HFF-Myc (cell line): Measurements from ENCODE around the gene PICALM.
"Not testable (repeated sequence)": the region's sequence is repeated elsewhere in the genome, so short reads cannot be mapped to it uniquely, and the experiment has no call there.

Experiments
- DNase-seq: peaks from one replicate; pipeline ENCODE4 v3.0.0-alpha.2; 2011; ENCODE audit warnings: low read depth; ENCODE audit errors: extremely low read depth
- H3K4me3 ChIP-seq: replicated peaks from 2 replicates; pipeline ENCODE4 v1.5.1; 2011; ENCODE audit warnings: low read depth, mild to moderate bottlenecking, control low read depth, low read length
- TF ChIP-seq, protein P1 (sequence below): IDR thresholded peaks from 2 replicates; pipeline ENCODE4 v1.5.1; 2012; ENCODE audit warnings: mild to moderate bottlenecking, low read depth, low read length, control low read depth; ENCODE audit errors: missing control alignments

Gene PICALM

DNA sequence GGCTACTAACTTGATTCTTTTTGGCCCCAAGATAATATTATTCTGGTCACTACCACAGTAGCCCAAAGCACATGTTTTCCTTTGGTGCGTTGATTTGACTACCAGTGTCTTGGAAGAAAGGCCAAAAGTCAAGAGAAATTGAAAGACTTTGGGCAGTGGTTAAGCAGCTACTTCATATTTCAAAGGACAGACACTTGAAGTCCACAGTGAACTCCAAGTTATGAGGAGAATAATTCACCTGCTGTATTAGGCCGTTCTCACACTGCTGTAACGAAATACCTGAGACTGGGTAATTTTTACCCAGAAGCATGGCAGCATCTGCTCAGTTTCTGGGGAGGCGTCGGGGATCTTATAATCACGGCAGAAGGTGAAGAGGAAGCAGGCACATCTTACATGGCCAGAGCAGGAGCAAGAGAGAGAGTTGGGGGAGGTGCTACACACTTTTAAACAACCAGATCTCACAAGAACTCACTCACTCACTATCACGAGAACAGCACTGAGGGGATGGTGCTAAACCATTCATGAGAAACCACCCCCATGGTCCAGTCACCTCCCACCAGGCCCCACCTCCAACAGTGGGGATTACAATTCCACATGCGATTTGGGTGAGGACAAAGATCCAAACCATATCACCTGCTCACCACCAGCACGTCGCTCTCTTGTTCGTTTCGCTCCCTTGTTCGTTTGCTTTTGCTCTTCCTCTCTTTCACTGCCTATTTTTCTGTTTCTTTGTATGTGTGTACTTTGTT is 40.2 kb upstream of the PICALM start:
- TF ChIP-seq, protein P1, sequence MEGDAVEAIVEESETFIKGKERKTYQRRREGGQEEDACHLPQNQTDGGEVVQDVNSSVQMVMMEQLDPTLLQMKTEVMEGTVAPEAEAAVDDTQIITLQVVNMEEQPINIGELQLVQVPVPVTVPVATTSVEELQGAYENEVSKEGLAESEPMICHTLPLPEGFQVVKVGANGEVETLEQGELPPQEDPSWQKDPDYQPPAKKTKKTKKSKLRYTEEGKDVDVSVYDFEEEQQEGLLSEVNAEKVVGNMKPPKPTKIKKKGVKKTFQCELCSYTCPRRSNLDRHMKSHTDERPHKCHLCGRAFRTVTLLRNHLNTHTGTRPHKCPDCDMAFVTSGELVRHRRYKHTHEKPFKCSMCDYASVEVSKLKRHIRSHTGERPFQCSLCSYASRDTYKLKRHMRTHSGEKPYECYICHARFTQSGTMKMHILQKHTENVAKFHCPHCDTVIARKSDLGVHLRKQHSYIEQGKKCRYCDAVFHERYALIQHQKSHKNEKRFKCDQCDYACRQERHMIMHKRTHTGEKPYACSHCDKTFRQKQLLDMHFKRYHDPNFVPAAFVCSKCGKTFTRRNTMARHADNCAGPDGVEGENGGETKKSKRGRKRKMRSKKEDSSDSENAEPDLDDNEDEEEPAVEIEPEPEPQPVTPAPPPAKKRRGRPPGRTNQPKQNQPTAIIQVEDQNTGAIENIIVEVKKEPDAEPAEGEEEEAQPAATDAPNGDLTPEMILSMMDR = no peak
- H3K4me3 ChIP-seq = no peak overlapping the region
- DNase-seq = no peak

DNA sequence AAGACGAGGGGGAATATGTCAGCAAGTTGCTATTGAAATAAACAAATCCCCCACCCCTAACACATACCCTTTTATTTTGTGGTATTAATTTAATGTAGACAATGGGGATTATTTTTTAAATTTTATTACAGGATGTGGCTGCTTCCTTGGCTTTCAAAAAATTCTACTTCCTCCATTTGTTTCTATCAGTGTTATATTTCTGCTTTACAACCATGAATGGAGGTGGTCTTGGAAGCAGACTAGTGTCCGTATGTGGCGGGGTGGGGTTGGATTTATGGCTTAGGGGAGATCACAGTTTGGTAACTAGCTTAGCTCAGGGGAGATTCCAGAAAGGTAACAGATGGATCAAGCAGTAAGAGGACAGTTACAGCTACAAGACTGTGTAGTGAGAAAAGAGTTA is 39.3 kb upstream of the PICALM start:
- DNase-seq = no peak
- TF ChIP-seq, protein P1 = no peak
- H3K4me3 ChIP-seq = no peak overlapping the region

DNA sequence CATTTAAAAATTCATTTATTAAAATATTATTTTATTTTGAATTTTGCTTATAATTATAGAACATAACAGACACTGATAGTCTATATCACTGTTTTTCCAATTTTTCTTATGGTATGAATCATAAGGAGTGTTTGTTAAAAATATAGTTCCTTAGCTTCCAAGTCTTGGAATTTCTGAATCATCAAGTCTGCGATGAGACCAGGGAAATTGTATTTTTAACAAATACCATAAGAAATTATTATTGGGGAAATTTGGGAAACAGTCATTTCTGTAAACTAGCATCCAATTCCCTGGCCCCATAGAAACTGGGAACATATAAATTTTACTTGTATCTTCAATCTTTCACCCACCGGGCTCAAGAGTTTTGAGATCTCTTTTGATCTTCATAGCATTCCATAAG is 38.0 kb upstream of the PICALM start:
- DNase-seq = no peak
- no peak overlapping the region for H3K4me3 ChIP-seq
- TF ChIP-seq, protein P1 = no peak

DNA sequence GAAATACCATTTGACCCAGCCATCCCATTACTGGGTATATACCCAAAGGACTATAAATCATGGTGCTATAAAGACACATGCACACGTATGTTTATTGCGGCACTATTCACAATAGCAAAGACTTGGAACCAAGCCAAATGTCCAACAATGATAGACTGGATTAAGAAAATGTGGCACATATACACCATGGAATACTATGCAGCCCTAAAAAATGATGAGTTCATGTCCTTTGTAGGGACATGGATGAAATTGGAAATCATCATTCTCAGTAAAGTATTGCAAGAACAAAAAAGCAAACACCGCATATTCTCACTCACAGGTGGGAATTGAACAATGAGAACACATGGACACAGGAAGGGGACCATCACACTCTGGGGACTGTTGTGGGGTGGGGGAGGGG is 37.1 kb upstream of the PICALM start:
- H3K4me3 ChIP-seq, DNase-seq: not testable (repeated sequence)

DNA sequence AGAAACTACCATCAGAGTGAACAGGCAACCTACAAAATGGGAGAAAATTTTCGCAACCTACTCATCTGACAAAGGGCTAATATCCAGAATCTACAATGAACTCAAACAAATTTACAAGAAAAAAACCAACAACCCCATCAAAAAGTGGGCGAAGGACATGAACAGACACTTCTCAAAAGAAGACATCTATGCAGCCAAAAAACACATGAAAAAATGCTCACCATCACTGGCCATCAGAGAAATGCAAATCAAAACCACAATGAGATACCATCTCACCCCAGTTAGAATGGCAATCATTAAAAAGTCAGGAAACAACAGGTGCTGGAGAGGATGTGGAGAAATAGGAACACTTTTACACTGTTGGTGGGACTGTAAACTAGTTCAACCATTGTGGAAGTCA is 36.7 kb upstream of the PICALM start:
- DNase-seq, H3K4me3 ChIP-seq: not testable (repeated sequence)

DNA sequence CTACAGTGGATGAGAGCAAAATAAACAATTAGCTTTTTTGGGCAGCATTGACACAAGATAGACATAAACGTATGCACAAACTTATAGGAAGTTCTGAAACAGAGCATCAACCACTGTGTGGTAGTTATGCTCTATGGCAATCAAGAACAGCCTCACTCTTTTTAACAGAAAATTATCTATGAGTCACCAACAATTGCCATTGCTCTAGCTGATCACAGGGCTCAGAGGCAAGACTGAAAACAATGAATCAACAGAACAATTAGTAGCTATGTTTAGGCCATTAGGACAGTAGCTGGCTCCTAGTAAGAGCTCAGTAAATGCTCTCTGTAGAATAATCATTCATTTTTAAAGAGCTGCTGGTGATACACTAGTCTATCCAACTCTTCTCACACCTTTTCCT is 34.9 kb upstream of the PICALM start:
- H3K4me3 ChIP-seq = no peak overlapping the region
- TF ChIP-seq, protein P1 = no peak

DNA sequence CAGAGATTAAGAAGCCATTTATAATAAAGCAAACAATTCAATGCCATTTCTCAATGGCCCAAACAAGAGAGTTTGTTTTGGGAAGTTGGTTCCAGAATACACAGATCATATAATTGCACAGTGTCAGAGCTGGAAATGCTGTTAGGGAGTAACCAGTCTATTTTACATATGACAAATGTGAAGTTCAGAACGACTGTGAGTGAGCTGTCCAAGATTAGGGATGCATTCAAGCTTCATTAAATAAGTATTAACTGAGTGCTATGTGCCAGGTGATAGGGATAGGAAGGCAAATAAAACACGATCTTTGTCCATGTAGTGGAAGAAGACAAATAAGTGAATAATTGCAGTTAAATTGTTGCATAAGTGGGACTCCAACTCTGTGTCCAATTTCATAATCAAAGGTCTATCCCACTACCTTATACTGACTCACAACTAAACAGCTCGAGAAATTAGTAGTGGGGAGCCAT is 33.1 kb upstream of the PICALM start:
- DNase-seq = no peak
- TF ChIP-seq, protein P1 = no peak
- no peak overlapping the region for H3K4me3 ChIP-seq

More for the DNA sequence above, 34.9 kb upstream of the PICALM start:
- DNase-seq = no peak

DNA sequence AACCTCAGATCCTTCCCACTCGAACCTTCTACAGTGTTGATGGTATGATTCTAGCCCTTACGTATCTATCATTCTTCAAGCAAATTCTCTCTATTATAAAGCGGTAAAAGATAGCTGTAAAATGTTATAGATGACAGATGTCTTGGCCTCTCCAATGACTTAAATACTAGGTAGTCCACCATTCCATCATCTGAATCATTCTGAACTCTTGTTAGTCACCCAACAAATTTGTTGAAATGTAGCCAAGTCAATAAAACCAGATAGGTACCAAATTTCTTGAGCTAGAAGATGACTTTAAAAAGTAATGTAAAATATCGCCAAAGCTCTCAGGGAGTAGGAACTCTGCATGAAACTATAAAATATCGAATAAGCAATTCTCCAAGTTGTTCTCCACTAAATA is 32.6 kb upstream of the PICALM start:
- no peak for DNase-seq
- TF ChIP-seq, protein P1 = no peak
- H3K4me3 ChIP-seq = no peak overlapping the region
